ENCODE results near the gene AFG1L. TPM values are rescaled to one million over a fixed set of nuclear protein-coding genes. Genes with fewer than 3 reads are reported as not detected.
"Not testable (repeated sequence)": the region's sequence is repeated elsewhere in the genome, so short reads cannot be mapped to it uniquely, and the experiment has no call there.

The AFG1L gene
- total RNA-seq, 1 experiment from 2014 or later, result 8.2 TPM

GRCh38 chr6:108448481-108448880, 153.6 kb downstream of the AFG1L start:
- no peak for TF ChIP-seq CTCF (IDR thresholded peaks at IDR 0.05; ENCODE audit: unreplicated experiment)
- Mint-ChIP-seq H3K9me3 (ENCODE audit: unreplicated experiment) (no peaks in the 10 kb centered on the region), H3K27me3 (ENCODE audit: insufficient read depth, unreplicated experiment) (no peaks in the 10 kb centered on the region), H3K4me1 (ENCODE audit: insufficient read depth, unreplicated experiment) (no peaks in the 10 kb centered on the region), H3K27ac (ENCODE audit: low read depth, unreplicated experiment) (no peak overlapping the region), H3K36me3 (ENCODE audit: insufficient read depth, unreplicated experiment) (no peaks in the 10 kb centered on the region), H3K4me3 (ENCODE audit: unreplicated experiment) (no peak overlapping the region)
- CTCF ChIA-PET, result no interaction called here
- POLR2A ChIA-PET, result interaction anchor here (0.5 to 1.3 kb wide), 2 partner anchors 9 to 748 kb away, joined by 3 to 4 read pairs; no protein-coding TSS in a partner anchor
- no TSS peak for BruUV-seq (replicated peaks)
- DNase-seq (ENCODE audit: unreplicated experiment), result no peak
- intact Hi-C loops (cut with micrococcal nuclease), result no loop called here

- BruUV-seq (replicated peaks); H3K36me3 Mint-ChIP-seq (ENCODE audit: insufficient read depth, unreplicated experiment); H3K4me3 Mint-ChIP-seq (ENCODE audit: unreplicated experiment); H3K27ac Mint-ChIP-seq (ENCODE audit: low read depth, unreplicated experiment); CTCF ChIA-PET; H3K4me1 Mint-ChIP-seq (ENCODE audit: insufficient read depth, unreplicated experiment); intact Hi-C loops (cut with micrococcal nuclease); H3K27me3 Mint-ChIP-seq (ENCODE audit: insufficient read depth, unreplicated experiment); H3K9me3 Mint-ChIP-seq (ENCODE audit: unreplicated experiment); DNase-seq (ENCODE audit: unreplicated experiment); POLR2A ChIA-PET: not testable (repeated sequence)
Observed at GRCh38 chr6:108449717-108450116, 154.9 kb downstream of the AFG1L start.

GRCh38 chr6:108451816-108452215, 157.0 kb downstream of the AFG1L start:
- Mint-ChIP-seq H3K27me3 (ENCODE audit: insufficient read depth, unreplicated experiment) (no peaks in the 10 kb centered on the region), H3K9me3 (ENCODE audit: unreplicated experiment) (no peaks in the 10 kb centered on the region), H3K4me1 (ENCODE audit: insufficient read depth, unreplicated experiment) (no peaks in the 10 kb centered on the region), H3K36me3 (ENCODE audit: insufficient read depth, unreplicated experiment) (no peaks in the 10 kb centered on the region), H3K4me3 (ENCODE audit: unreplicated experiment) (no peak overlapping the region), H3K27ac (ENCODE audit: low read depth, unreplicated experiment) (no peak overlapping the region)
- TF ChIP-seq CTCF (IDR thresholded peaks at IDR 0.05; ENCODE audit: unreplicated experiment), result no peak
- CTCF ChIA-PET, result interaction anchor here (0.5 kb wide), 1 partner anchor 10 kb away, joined by 3 read pairs; no protein-coding TSS in a partner anchor
- POLR2A ChIA-PET, result no interaction called here
- intact Hi-C loops (cut with micrococcal nuclease), result no loop called here
- DNase-seq (ENCODE audit: unreplicated experiment), result no peak
- BruUV-seq (replicated peaks), result no TSS peak

- no peak overlapping the region for H3K4me3 Mint-ChIP-seq (ENCODE audit: unreplicated experiment)
- no peaks in the 10 kb centered on the region for H3K36me3 Mint-ChIP-seq (ENCODE audit: insufficient read depth, unreplicated experiment)
- no peak for TF ChIP-seq CTCF (IDR thresholded peaks at IDR 0.05; ENCODE audit: unreplicated experiment)
- no peak overlapping the region for H3K27ac Mint-ChIP-seq (ENCODE audit: low read depth, unreplicated experiment)
- intact Hi-C loops (cut with micrococcal nuclease), result no loop called here
- no TSS peak for BruUV-seq (replicated peaks)
- ChIA-PET CTCF (interaction anchor here (0.6 kb wide), 1 partner anchor 531 kb away, joined by 3 read pairs; no protein-coding TSS in a partner anchor), POLR2A (no interaction called here)
- DNase-seq (ENCODE audit: unreplicated experiment), result no peak
- no peaks in the 10 kb centered on the region for H3K4me1 Mint-ChIP-seq (ENCODE audit: insufficient read depth, unreplicated experiment)
- H3K27me3 Mint-ChIP-seq (ENCODE audit: insufficient read depth, unreplicated experiment), result no peaks in the 10 kb centered on the region
- H3K9me3 Mint-ChIP-seq (ENCODE audit: unreplicated experiment), result no peaks in the 10 kb centered on the region
Observed at GRCh38 chr6:108452711-108453195, 157.9 kb downstream of the AFG1L start.

Data from MCF 10A (cell line).